Mesothelial cell of epicardium (in vitro differentiated cells): ENCODE data around the gene METAP1D. TPM values are rescaled to one million over a fixed set of nuclear protein-coding genes. Genes with fewer than 3 reads are reported as not detected.
A peak's percentile ranks its signal among the peaks of the same experiment; 100 is the strongest.

ENCODE experiments used
- DNase-seq, 2 experiments: peaks; one replicate each; pipeline ENCODE4 v3.0.0; 2021; ENCODE audit warnings: low spot score in 2 of 2; ENCODE audit not compliant: unreplicated experiment in 2 of 2
- H3K27ac Mint-ChIP-seq: 2 replicates; pipeline ENCODE4 v1.8.0; 2021; ENCODE audit warnings: mixed read lengths
- H3K27me3 Mint-ChIP-seq: 2 replicates; pipeline ENCODE4 v1.8.0; 2021; ENCODE audit warnings: low read depth, mixed read lengths
- H3K36me3 Mint-ChIP-seq: 2 replicates; pipeline ENCODE4 v1.8.0; 2021; ENCODE audit warnings: mixed read lengths
- H3K4me1 Mint-ChIP-seq: 2 replicates; pipeline ENCODE4 v1.8.0; 2021; ENCODE audit warnings: mixed read lengths
- H3K4me3 Mint-ChIP-seq: 2 replicates; pipeline ENCODE4 v1.8.0; 2021; ENCODE audit warnings: mild to moderate bottlenecking, moderate library complexity, mixed read lengths
- H3K9me3 Mint-ChIP-seq: 2 replicates; pipeline ENCODE4 v1.8.0; 2021; ENCODE audit warnings: mixed read lengths
- CTCF ChIP-seq: fragments of 200-600 bp; sonication (generic); IDR thresholded peaks from one replicate; pipeline ENCODE4 v1.5.0; 2021; ENCODE audit warnings: antibody characterized with exemption; ENCODE audit not compliant: unreplicated experiment
- total RNA-seq: library from RNA; stranded (reverse); gene quantifications from 3 replicates; pipeline ENCODE4 v1.2.1, GENCODE V29; 2021

METAP1D gene
- total RNA-seq, 1 donor from 2014 or later: 13.5 TPM

GRCh38 chr2:172080641-172081220 lies 81.0 kb downstream of the METAP1D start:
- H3K4me3 Mint-ChIP-seq: no peak overlapping the region
- H3K27ac Mint-ChIP-seq: no peak overlapping the region
- TF ChIP-seq CTCF: no peak

DNA sequence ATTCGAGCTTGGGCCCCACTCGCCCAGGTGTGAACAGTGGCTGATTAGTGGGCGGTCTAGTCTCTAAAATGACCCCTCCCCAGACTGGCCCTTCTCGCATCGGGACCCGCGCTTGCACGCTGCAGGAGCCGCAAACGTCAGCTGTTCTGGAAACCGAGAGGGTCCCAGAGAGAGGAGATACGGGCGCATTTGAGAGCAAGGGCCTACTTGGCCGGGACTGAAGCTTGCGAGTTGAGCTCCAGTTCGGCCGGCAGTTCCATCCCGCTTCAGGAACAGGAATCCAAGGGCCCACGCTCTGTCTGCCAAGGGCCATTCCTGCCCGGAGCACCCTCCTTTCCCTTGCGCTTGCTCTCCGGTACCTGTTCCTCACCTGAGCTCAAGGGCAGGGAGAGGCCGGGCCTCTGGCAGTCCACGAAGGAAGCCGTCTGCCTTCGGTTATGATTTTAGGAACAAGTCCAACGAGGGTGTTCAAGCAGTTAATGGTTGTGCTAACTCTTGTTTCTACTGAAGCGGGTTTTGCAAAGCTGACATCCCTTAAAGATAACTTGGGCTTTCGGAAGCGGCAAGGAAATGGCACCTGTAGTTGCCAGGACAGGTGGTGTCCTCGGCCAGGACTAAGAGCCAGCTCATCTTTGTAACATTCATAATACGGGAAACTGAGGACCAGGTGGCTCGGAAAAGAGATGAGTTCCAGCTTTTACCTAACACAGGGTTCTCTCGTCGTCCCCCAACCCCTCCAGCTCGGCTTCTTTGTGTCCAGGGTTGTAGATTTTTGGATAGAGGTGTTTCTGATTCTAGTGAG lies 81.7 kb downstream of the METAP1D start:
- Mint-ChIP-seq H3K4me3 (no peak overlapping the region), H3K9me3 (no peaks in the 10 kb centered on the region), H3K27ac (no peak overlapping the region), H3K36me3 (peaks cover 5% of the 10 kb centered on the region), H3K4me1 (peaks cover 34% of the 10 kb centered on the region), H3K27me3 (peaks cover 92% of the 10 kb centered on the region)
- no peak for DNase-seq
- no peak for TF ChIP-seq CTCF

More at GRCh38 chr2:172080641-172081220, 81.0 kb downstream of the METAP1D start:
- DNase-seq: no peak
- Mint-ChIP-seq H3K36me3 (peaks cover 5% of the 10 kb centered on the region), H3K4me1 (peaks cover 32% of the 10 kb centered on the region), H3K27me3 (peaks cover 91% of the 10 kb centered on the region), H3K9me3 (no peaks in the 10 kb centered on the region)

DNA sequence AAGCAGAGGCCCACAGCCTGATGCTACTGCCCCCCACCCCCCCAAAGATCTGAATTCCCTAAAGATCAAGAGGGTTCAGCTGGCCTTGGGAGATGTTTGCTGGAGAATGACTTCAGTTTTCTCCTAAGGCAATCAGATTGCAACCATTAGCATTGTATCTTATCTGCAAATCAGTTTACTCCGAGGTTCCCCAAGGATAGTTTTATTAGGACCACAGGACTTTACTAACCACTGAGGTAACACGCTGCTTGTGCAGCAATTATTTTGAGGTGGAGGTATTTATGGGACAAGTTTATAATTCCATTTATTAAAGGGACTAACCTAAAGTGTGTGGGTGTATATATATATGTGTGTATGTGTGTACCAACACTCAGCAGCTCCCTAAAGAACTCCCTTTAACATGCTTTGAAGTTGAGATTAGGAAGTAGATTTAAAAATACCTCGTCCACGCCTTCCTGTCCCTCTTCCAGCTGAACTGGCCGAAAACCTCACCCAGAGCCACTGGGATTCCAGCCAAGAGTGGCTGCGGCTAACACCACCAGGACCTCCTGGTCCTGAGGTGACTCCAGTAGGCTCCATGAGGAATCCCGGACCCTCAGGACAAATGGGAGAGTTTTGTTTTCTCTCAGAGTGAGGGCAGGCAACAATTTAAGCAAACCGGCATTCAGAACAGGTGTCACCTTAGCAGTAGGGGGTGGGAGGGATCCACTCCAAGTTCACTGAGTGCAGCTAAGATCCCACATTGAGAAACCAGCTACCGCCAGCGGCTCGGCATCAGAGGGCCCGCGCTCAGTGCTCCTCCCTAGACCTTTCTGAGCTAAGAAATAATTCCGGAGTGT lies 82.6 kb downstream of the METAP1D start:
- Mint-ChIP-seq H3K9me3 (no peaks in the 10 kb centered on the region), H3K27me3 (peaks cover 95% of the 10 kb centered on the region), H3K4me1 (peaks cover 42% of the 10 kb centered on the region), H3K36me3 (peaks cover 5% of the 10 kb centered on the region), H3K4me3 (no peak overlapping the region), H3K27ac (no peak overlapping the region)
- no peak for TF ChIP-seq CTCF
- no peak for DNase-seq

DNA sequence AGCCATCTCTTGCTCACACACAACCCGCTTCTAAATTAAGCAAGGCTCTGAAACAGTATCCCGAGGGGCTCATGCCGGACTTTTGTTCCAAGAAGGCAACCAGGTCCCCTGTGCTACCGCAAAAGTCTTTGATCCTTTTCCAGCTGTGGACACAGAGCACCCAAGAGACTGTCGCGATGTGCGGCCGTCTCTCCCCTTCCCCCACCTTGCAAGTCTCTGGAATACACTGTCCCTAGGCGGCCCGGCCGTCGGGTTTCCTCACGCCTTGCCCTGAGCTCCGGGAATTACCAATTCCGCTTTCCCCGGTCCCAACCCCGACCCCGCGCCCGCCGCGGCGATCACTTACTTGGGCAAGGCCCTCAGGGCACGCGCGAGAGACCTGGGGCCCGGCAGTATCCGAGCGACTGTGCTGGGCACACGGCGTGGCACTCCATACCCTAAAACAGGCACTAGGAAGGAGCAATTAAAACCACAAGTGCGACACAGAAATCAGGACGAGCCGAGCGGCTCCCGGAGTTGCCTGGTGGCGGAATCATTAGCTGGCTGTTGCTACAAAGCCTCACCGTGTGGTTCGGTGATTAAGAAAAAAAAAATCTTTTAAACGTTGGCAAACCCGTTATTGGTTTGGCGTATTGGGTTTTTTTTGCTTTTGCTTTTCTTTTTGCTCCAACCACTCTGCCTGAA lies 83.3 kb downstream of the METAP1D start:
- H3K9me3 Mint-ChIP-seq: no peaks in the 10 kb centered on the region
- H3K36me3 Mint-ChIP-seq: peaks cover 9% of the 10 kb centered on the region
- no peak for DNase-seq
- H3K4me1 Mint-ChIP-seq: peaks cover 50% of the 10 kb centered on the region
- H3K27ac Mint-ChIP-seq: no peak overlapping the region
- H3K4me3 Mint-ChIP-seq: no peak overlapping the region
- peaks cover 97% of the 10 kb centered on the region for H3K27me3 Mint-ChIP-seq
- TF ChIP-seq CTCF: no peak

GRCh38 chr2:172083628-172084394 lies 84.1 kb downstream of the METAP1D start:
- no peak overlapping the region for H3K27ac Mint-ChIP-seq
- H3K9me3 Mint-ChIP-seq: no peaks in the 10 kb centered on the region
- TF ChIP-seq CTCF: no peak
- peaks cover 14% of the 10 kb centered on the region for H3K36me3 Mint-ChIP-seq
- peak overlapping the region; percentile 91 for H3K4me3 Mint-ChIP-seq
- peaks cover 98% of the 10 kb centered on the region for H3K27me3 Mint-ChIP-seq
- peaks cover 57% of the 10 kb centered on the region for H3K4me1 Mint-ChIP-seq
- no peak for DNase-seq
